Panc1 (cell line): Measurements from ENCODE around the gene NRG2. TPM values are rescaled to one million over a fixed set of nuclear protein-coding genes. Genes with fewer than 3 reads are reported as not detected.

Experiments
- ATAC-seq: fragments of 200-7000 bp; cut with Tn5 transposase; 2 replicates; pipeline ENCODE4 v1.9.1; 2020; ENCODE audit warnings: mild to moderate bottlenecking, moderate library complexity
- BruUV-seq: library from RNA; stranded (reverse); fragments of 400-500 nt; replicated peaks from 2 replicates; lab custom pipeline; 2021; lab: Mats Ljungman, UMichigan
- CTCF ChIA-PET: fragments of 300-600 bp; sonication (Branson Sonifier 250); formaldehyde crosslinking; loops from one replicate; lab custom pipeline; 2022; ENCODE audit warnings: antibody characterized with exemption; lab: Charles Lee
- POLR2A ChIA-PET: fragments of 300-600 bp; sonication (Branson Sonifier 250); formaldehyde crosslinking; loops from one replicate; lab custom pipeline; 2022; ENCODE audit warnings: antibody characterized with exemption; lab: Charles Lee
- DNase-seq: peaks from one replicate; pipeline ENCODE4 v3.0.0-alpha.2; 2010; ENCODE audit warnings: low read depth, low spot score
- H3K27ac ChIP-seq: 2 replicates; pipeline ENCODE4 v1.5.1; 2011; ENCODE audit warnings: mild to moderate bottlenecking, low read length, inconsistent platforms
- H3K27me3 ChIP-seq: fragments of 200-500 bp; sonication (Bioruptor generic); 2 replicates; pipeline ENCODE4 v1.6.0; 2014; ENCODE audit warnings: low read length, inconsistent platforms; ENCODE audit not compliant: control insufficient read depth, insufficient read depth
- H3K36me3 ChIP-seq: fragments of 200-500 bp; sonication (Bioruptor generic); 2 replicates; pipeline ENCODE4 v1.5.1; 2014; ENCODE audit warnings: inconsistent platforms, mild to moderate bottlenecking, low read length, moderate library complexity; ENCODE audit not compliant: control insufficient read depth, insufficient read depth
- H3K4me1 ChIP-seq: 2 replicates; pipeline ENCODE4 v1.5.1; 2011; ENCODE audit warnings: inconsistent platforms, mild to moderate bottlenecking, low read length, moderate library complexity; ENCODE audit not compliant: control insufficient read depth, insufficient read depth
- H3K4me3 ChIP-seq, 2 experiments: 2 replicates each; pipeline ENCODE4 v1.5.1; 2011 to 2012; ENCODE audit warnings: low read depth in 2 of 2, low read length in 2 of 2, mild to moderate bottlenecking in 2 of 2, inconsistent platforms in 1 of 2, moderate library complexity in 1 of 2
- H3K9me3 ChIP-seq: fragments of 200-500 bp; sonication (Bioruptor generic); 2 replicates; pipeline ENCODE4 v1.5.1; 2014; ENCODE audit warnings: low read depth, mild to moderate bottlenecking, inconsistent platforms, low read length, moderate library complexity; ENCODE audit not compliant: control insufficient read depth, insufficient read depth
- POLR2AphosphoS5 ChIP-seq: IDR thresholded peaks from 2 replicates; pipeline ENCODE4 v1.6.1; 2012; ENCODE audit warnings: mild to moderate bottlenecking, low read depth, low read length, moderate library complexity
- SIN3A ChIP-seq: IDR thresholded peaks from 2 replicates; pipeline ENCODE4 v1.6.1; 2012; ENCODE audit warnings: low read depth, mild to moderate bottlenecking, low read length, moderate library complexity, borderline replicate concordance; ENCODE audit not compliant: insufficient read depth
- TCF7L2 ChIP-seq: IDR thresholded peaks from 2 replicates; pipeline ENCODE4 v1.6.1; 2011; ENCODE audit warnings: mild to moderate bottlenecking, low read depth, low read length, inconsistent platforms
- in situ Hi-C: cut with HindIII; loops from 2 replicates; pipeline ENCODE4 v1.10.0; 2016; ENCODE audit warnings: low sequenced_read_pairs, low pct_unique_long_range_greater_than_20kb
- intact Hi-C: fragments of 100-400 bp; cut with micrococcal nuclease; formaldehyde crosslinking; loops from one replicate; pipeline ENCODE4 v1.10.0; 2022; ENCODE audit not compliant: unreplicated experiment
- total RNA-seq: library from RNA; stranded (reverse); gene quantifications from one replicate; pipeline ENCODE4 v1.2.1, GENCODE V29; 2021; ENCODE audit not compliant: unreplicated experiment
- TF ChIP-seq, protein P1 (sequence below), 2 experiments: IDR thresholded peaks; 2 replicates each; pipeline ENCODE4 v1.6.1; 2011 to 2012; ENCODE audit warnings: low read depth in 2 of 2, control low read depth in 1 of 2, low read length in 1 of 2, mild to moderate bottlenecking in 1 of 2, moderate library complexity in 1 of 2; ENCODE audit not compliant: insufficient read depth in 1 of 2
- TF ChIP-seq, protein P2 (sequence below): fragments of 450-650 bp; IDR thresholded peaks from 2 replicates; pipeline ENCODE4 v1.5.1; 2017; ENCODE audit warnings: mild to moderate bottlenecking

NRG2 gene
- total RNA-seq, 1 experiment from 2014 or later: 20.2 TPM

DNA sequence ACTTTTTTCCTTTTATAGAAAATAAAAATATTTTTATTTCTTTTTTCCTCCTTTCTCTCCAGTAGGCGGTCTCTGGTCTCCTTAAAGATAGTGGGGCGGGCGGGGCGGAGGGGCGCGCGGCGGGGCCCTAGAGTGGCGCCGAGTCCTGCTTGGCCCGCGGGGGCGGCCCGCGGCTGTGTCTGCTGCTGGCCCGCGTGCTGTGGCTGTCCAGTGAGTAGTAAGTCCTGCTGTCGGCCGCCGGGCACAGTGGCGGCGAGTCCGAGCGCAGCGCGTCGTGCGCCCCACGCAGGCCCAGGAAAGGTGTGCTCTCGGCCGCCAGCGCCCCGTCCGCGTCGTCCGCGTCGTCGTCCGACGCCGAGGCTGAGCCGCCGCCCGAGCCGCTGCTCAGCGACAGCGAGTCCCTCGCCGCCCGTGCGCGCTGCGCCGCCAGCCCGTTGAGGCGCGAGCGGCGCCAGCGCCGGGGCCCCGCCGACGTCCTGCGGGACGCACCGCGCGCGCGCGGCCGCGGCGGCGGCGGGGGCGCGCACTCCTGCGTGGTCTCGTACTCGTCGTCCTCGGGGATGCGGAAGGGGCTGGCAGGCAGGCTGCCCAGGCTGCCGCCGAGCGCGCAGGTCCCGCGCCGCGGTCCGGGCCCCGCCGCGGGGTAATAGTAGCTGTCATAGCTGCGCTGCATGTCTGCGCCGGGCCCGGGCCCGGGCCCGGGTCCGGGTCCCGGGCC lies 195.2 kb downstream of the NRG2 start:
- in situ Hi-C loops (no loop called here), intact Hi-C loops (no loop called here)
- H3K4me3 ChIP-seq: peak overlapping the region in 1 of 2 experiments; percentile 6; a peak in 1 of 4 replicates
- H3K36me3 ChIP-seq: no peaks in the 10 kb centered on the region
- no peak for ATAC-seq
- no peaks in the 10 kb centered on the region for H3K9me3 ChIP-seq
- BruUV-seq: no TSS peak
- no peaks in the 10 kb centered on the region for H3K27me3 ChIP-seq
- ChIA-PET POLR2A (no interaction called here), CTCF (interaction anchor here (1.0 kb wide), 1 partner anchor 61 kb away, joined by 3 read pairs; no protein-coding TSS in a partner anchor)
- H3K4me1 ChIP-seq: no peaks in the 10 kb centered on the region
- no peak for DNase-seq
- no peak for TF ChIP-seq SIN3A
- TF ChIP-seq, protein P1, sequence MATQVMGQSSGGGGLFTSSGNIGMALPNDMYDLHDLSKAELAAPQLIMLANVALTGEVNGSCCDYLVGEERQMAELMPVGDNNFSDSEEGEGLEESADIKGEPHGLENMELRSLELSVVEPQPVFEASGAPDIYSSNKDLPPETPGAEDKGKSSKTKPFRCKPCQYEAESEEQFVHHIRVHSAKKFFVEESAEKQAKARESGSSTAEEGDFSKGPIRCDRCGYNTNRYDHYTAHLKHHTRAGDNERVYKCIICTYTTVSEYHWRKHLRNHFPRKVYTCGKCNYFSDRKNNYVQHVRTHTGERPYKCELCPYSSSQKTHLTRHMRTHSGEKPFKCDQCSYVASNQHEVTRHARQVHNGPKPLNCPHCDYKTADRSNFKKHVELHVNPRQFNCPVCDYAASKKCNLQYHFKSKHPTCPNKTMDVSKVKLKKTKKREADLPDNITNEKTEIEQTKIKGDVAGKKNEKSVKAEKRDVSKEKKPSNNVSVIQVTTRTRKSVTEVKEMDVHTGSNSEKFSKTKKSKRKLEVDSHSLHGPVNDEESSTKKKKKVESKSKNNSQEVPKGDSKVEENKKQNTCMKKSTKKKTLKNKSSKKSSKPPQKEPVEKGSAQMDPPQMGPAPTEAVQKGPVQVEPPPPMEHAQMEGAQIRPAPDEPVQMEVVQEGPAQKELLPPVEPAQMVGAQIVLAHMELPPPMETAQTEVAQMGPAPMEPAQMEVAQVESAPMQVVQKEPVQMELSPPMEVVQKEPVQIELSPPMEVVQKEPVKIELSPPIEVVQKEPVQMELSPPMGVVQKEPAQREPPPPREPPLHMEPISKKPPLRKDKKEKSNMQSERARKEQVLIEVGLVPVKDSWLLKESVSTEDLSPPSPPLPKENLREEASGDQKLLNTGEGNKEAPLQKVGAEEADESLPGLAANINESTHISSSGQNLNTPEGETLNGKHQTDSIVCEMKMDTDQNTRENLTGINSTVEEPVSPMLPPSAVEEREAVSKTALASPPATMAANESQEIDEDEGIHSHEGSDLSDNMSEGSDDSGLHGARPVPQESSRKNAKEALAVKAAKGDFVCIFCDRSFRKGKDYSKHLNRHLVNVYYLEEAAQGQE (IDR thresholded peaks at IDR 0.05; ENCODE audit: insufficient read depth in 1 of 2, low read depth in 2 of 2, low read length in 1 of 2): no peak
- TF ChIP-seq, protein P2, sequence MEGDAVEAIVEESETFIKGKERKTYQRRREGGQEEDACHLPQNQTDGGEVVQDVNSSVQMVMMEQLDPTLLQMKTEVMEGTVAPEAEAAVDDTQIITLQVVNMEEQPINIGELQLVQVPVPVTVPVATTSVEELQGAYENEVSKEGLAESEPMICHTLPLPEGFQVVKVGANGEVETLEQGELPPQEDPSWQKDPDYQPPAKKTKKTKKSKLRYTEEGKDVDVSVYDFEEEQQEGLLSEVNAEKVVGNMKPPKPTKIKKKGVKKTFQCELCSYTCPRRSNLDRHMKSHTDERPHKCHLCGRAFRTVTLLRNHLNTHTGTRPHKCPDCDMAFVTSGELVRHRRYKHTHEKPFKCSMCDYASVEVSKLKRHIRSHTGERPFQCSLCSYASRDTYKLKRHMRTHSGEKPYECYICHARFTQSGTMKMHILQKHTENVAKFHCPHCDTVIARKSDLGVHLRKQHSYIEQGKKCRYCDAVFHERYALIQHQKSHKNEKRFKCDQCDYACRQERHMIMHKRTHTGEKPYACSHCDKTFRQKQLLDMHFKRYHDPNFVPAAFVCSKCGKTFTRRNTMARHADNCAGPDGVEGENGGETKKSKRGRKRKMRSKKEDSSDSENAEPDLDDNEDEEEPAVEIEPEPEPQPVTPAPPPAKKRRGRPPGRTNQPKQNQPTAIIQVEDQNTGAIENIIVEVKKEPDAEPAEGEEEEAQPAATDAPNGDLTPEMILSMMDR: no peak
- H3K27ac ChIP-seq: no peak overlapping the region

DNA sequence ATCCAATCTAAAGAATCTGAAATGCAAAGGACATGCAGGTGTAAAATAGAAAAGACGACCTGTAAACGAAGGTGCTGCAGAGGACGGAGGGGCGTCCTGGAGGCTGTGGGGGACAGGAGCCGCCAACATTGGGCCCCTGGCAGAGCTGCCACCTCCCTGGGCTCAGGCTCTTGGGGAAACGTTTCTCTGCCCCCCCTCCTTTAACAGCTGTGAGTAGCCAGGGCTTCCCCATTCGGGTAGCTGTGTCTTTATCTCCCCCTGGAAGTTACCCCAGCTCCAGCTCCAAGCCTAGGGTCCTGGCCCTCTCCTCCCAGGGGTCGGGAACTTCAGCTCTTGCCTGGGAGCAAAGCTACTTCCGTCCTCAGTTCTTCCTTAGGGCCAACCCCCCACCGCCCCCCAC lies 196.0 kb downstream of the NRG2 start:
- ChIA-PET CTCF (interaction anchor here (1.0 kb wide), 1 partner anchor 60 kb away, joined by 3 read pairs; no protein-coding TSS in a partner anchor), POLR2A (no interaction called here)
- no peak overlapping the region for H3K27ac ChIP-seq
- BruUV-seq: no TSS peak
- no peaks in the 10 kb centered on the region for H3K4me1 ChIP-seq
- H3K27me3 ChIP-seq: no peaks in the 10 kb centered on the region
- H3K4me3 ChIP-seq: no peak overlapping the region
- no peaks in the 10 kb centered on the region for H3K36me3 ChIP-seq
- TF ChIP-seq POLR2AphosphoS5: no peak
- TF ChIP-seq TCF7L2: no peak
- TF ChIP-seq, protein P1 (IDR thresholded peaks at IDR 0.05; ENCODE audit: insufficient read depth in 1 of 2, low read depth in 2 of 2, low read length in 1 of 2): no peak
- TF ChIP-seq, protein P2: no peak
- no peak for TF ChIP-seq SIN3A
- no peak for ATAC-seq
- no peak for DNase-seq
- in situ Hi-C loops (no loop called here), intact Hi-C loops (no loop called here)
- H3K9me3 ChIP-seq: no peaks in the 10 kb centered on the region
